Pulmonary artery endothelial cell (primary cell): Measurements from ENCODE around the gene MRE11. TPM values are rescaled to one million over a fixed set of nuclear protein-coding genes. Genes with fewer than 3 reads are reported as not detected.
"Not testable (repeated sequence)": the region's sequence is repeated elsewhere in the genome, so short reads cannot be mapped to it uniquely, and the experiment has no call there.

ENCODE experiments used
- DNase-seq: peaks from one replicate; pipeline ENCODE4 v3.0.0-alpha.2; 2011; ENCODE audit warnings: low read depth, low spot score
- total RNA-seq: library from RNA; depleted of rRNA; stranded (reverse); fragments of >200 nt; gene quantifications from 2 replicates; pipeline ENCODE4 v1.2.3, GENCODE V29; 2014

MRE11 gene
- total RNA-seq, 1 donor from 2014 or later: 14.5 TPM

GRCh38 chr11:94506513-94506912 lies 12.9 kb upstream of the MRE11 start:
- DNase-seq: not testable (repeated sequence)

GRCh38 chr11:94504689-94505293 lies 11.1 kb upstream of the MRE11 start:
- DNase-seq: no peak

- DNase-seq: no peak
Measured at GRCh38 chr11:94501522-94501921, 7.9 kb upstream of the MRE11 start.

GRCh38 chr11:94500181-94500580 lies 6.5 kb upstream of the MRE11 start:
- DNase-seq: no peak

DNA sequence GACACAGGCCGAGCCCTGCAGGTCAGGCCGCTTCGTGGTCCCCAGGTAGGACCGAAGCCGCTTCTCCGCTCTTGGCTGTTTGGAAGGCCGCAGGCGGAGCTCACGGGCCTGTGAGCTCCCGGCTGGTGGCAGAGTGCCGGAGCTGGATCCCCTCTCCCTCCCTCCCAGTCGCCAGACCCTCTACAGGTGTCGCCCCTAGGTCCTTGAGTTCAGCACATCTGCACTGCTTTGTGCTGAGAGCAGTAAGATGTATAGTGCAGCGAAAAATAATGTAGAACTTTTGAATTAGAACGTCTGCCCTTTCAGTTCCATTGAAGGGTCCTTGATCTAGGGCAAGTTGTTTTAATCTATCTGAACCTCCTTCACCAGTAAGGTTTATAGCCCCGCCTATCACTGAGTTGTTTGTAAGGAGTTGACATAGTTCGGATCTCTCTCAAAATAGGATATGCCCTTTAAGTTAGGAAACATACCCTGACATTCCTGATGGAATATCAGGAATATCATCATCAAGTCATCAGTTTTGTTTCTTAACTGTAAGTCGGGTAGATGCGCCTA lies 559 bp upstream of the MRE11 start:
- no peak for DNase-seq

DNA sequence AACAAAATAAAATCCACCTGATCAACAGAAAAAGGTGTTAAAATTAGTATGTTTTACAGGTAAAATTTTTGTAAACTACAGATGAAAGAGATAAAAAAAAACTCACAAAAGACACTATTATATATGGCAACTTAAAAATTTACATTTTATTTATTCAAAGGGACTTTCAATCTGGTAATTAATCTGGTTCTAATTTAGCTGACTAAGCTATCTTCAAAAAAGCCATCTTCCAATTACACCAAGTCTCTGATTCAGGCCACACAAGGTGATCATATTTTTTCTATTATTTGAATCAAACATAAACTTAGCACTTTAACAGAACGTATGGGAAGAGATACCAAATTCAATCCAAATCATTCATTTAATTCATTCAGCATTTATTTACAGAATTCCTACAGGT lies 7.6 kb downstream of the MRE11 start:
- DNase-seq: no peak

GRCh38 chr11:94481342-94481741 lies 12.3 kb downstream of the MRE11 start:
- no peak for DNase-seq

- DNase-seq: no peak
Measured at GRCh38 chr11:94477624-94478023, 16.0 kb downstream of the MRE11 start.

- DNase-seq: no peak
Measured at GRCh38 chr11:94472916-94473799, 20.5 kb downstream of the MRE11 start.

DNA sequence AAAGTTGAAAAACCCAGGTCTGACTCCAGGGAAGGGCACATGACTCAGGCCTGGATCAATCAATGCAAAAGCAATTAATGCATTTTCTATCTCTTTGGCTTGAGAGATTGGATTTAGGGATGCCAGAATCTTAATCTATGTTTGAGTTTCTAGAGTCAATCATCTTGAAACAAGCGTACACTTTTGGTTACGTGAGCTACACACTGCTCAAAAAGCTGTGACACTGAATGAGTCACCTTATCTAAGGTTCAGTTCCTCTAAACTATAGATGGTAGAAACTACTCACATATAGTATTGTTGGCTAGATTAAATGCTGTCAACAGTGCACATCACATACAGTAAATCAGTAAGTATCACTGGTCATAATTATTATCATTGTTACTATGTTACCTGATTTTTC lies 24.2 kb downstream of the MRE11 start:
- no peak for DNase-seq

GRCh38 chr11:94459576-94459975 lies 34.1 kb downstream of the MRE11 start:
- no peak for DNase-seq

DNA sequence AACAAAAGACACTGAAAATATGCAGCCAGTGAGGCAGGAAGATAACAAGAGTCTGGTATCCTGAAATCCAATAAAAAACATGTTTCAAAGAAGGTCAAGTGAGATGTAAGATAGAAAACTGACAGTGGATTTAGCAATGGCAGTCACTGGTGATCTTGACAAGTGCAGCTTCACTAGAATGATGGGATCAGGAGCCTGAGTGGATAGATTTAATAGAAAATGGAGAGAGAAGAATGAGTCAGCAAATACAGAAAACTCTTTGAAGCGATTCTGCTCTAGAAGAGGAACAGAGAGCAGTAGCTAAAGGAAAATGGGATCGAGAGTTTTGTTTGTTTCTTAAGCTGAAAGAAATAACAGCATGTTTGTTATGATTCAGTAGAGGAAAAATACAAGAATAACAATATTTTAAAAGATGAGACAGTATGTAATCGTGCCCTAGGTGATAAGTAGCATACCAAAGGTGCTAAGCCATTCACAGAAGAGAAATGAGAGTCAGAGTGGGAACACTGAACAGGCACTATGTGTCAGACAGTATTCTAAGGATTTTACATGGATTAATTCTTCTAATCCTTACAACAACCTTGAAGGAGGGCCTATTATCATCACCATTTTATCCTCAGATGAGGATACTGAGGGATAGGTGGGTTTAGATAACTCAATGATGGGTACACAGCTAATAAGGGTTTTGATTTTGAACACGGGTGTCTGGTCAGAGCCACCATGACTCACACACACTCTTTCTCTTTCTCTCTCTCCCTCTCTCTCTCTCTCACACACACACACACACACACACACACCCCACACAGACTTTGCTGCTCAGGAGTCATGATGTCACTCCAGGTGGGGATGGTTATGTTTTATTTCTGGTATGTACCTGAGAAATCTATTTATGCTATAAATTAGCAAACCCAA lies 36.3 kb downstream of the MRE11 start:
- DNase-seq: no peak

- DNase-seq: no peak
Measured at GRCh38 chr11:94455861-94456260, 37.8 kb downstream of the MRE11 start.

DNA sequence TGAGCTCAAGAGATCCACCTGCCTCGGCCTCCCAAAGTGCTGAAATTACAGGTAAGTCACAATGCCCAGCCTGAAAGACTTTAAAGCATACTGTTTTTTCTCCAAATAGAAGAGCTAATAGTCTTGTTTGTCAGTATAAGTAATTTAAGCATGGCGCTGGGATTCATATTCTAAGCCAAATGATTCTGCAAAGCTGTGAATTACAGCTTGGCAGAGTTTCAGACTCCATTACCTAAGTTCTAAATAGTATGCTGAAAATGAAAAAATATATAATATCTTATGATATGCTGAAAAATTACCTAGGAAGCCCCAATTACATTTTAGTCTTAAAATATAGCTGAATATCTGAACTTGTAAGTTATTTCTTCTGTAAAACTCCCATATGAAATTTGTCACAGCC lies 39.3 kb downstream of the MRE11 start:
- DNase-seq: no peak

- DNase-seq: no peak
Measured at GRCh38 chr11:94452988-94453387, 40.7 kb downstream of the MRE11 start.

DNA sequence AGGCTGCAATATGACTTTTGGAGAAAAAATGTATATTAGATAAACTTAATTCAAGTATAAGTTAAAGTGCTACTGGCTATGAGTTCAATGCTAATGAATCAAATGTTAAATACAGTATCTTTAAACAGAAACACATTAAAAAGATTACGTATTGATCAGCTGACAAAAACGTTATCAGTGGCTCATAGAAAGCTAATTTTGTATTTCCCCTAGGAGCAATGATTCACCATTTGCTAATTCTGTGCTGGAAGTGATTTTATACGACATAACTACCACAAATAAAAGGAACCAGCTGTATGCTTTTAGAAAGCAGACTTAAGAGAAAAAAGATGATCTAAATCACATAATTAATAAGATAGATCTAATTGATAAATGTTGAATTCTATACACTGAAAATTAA lies 43.6 kb downstream of the MRE11 start:
- DNase-seq: no peak

- no peak for DNase-seq
Measured at GRCh38 chr11:94449437-94449836, 44.2 kb downstream of the MRE11 start.

DNA sequence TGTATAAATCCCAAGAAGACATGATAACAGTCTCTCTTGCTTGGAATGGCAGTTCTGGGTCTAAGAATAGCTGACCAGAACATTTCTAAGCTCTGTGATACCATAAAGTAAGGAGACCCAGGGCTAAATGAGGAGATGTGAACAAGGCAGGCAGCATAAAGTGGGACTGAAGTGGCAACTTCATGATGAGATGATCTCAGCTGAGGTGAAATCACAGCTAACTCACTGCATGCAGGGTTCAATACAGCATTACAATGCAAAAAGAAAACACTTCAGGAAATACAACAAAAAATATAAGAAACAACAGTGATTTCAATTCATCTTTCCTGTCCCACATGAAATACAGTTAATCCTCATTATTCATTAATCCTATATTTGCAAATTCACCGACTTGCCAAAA lies 44.6 kb downstream of the MRE11 start:
- no peak for DNase-seq

- DNase-seq: no peak
Measured at GRCh38 chr11:94447149-94447548, 46.5 kb downstream of the MRE11 start.

DNA sequence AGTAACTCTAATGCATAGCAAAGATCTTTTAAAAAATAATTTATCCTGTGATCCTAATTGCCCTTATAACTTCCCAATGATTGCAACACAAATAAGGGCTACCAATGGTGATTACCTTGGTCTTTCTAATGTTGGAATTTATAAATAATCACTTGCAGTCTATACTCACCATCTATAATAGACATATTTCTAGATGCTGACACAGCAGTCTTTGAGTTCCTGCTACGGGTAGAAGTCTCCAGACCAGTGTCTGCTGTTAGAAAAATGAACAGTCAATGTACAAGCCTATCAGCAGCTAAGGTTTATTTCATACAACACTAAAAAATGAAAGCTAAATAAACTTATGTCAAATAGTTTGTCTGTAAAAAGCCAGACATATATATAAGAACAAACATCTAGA lies 48.0 kb downstream of the MRE11 start:
- DNase-seq: no peak

GRCh38 chr11:94433049-94433448 lies 60.6 kb downstream of the MRE11 start:
- no peak for DNase-seq

DNA sequence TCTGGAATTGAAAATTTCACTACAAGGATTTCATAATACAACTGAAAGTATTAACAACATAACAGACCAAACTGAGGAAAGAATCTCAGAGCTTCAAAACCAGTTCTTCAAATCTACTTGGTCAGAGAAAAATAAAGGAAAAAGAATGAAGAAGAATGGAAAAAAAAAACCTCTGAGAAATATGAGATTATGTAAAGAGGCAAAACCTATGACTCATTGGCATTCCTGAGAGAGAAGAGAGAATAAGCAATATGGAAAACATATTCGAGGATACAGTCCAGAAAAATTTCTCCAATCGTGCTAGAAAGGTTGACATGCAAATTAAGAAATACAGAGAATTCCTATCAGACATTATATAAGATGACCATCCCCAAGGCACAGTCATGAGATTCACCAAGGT lies 69.0 kb downstream of the MRE11 start:
- no peak for DNase-seq
